DND-41 (cell line): ENCODE results near the gene MYOM3.
"Not testable (repeated sequence)": the region's sequence is repeated elsewhere in the genome, so short reads cannot be mapped to it uniquely, and the experiment has no call there.

ENCODE experiments used
- ATAC-seq: fragments of 200-7000 bp; cut with Tn5 transposase; 3 replicates; pipeline ENCODE4 v1.9.1; 2021; ENCODE audit warnings: low read depth; ENCODE audit not compliant: insufficient read depth
- DNase-seq: peaks from one replicate; pipeline ENCODE4 v3.0.0-alpha.2; 2020
- H2AFZ ChIP-seq: 2 replicates; pipeline ENCODE4 v1.6.0; 2012; ENCODE audit warnings: low read depth, low read length
- H3K27ac ChIP-seq: 2 replicates; pipeline ENCODE4 v1.5.1; 2012; ENCODE audit warnings: low read length, inconsistent platforms
- H3K27me3 ChIP-seq: fragments of 200-600 bp; sonication (generic); 2 replicates; pipeline ENCODE4 v1.6.0; 2012; ENCODE audit warnings: low read length, mild to moderate bottlenecking, inconsistent platforms; ENCODE audit not compliant: insufficient read depth, poor library complexity
- H3K36me3 ChIP-seq: 2 replicates; pipeline ENCODE4 v1.5.1; 2012; ENCODE audit warnings: low read length, inconsistent platforms; ENCODE audit not compliant: insufficient read depth
- H3K4me1 ChIP-seq: 2 replicates; pipeline ENCODE4 v1.5.1; 2012; ENCODE audit warnings: mild to moderate bottlenecking, low read length; ENCODE audit not compliant: insufficient read depth
- H3K4me2 ChIP-seq: 2 replicates; pipeline ENCODE4 v1.6.0; 2012; ENCODE audit warnings: mild to moderate bottlenecking, moderate library complexity, low read length, inconsistent platforms; ENCODE audit not compliant: insufficient read depth
- H3K4me3 ChIP-seq, 2 experiments: fragments of 200-600 bp in 1 of 2; shearing (Covaris generic) in 1 of 2; 2 replicates each; pipeline ENCODE4 v1.5.1; 2012 to 2016; ENCODE audit warnings: inconsistent platforms in 2 of 2, low read length in 2 of 2, mild to moderate bottlenecking in 2 of 2, low read depth in 1 of 2, moderate library complexity in 1 of 2
- H3K79me2 ChIP-seq: 2 replicates; pipeline ENCODE4 v1.6.0; 2012; ENCODE audit warnings: low read length, inconsistent platforms; ENCODE audit not compliant: insufficient read depth
- H3K9ac ChIP-seq: 2 replicates; pipeline ENCODE4 v1.6.0; 2012; ENCODE audit warnings: low read depth, mild to moderate bottlenecking, inconsistent platforms, low read length, moderate library complexity
- H3K9me3 ChIP-seq: 2 replicates; pipeline ENCODE4 v1.5.1; 2012; ENCODE audit warnings: low read length, moderate library complexity, mild to moderate bottlenecking, inconsistent platforms; ENCODE audit not compliant: insufficient read depth, severe bottlenecking
- H4K20me1 ChIP-seq: 2 replicates; pipeline ENCODE4 v1.6.0; 2012; ENCODE audit warnings: low read length; ENCODE audit not compliant: insufficient read depth
- EZH2 ChIP-seq: IDR thresholded peaks from 3 replicates; pipeline ENCODE4 v1.6.1; 2012; ENCODE audit warnings: borderline replicate concordance, low read depth, mild to moderate bottlenecking, moderate library complexity, low read length, inconsistent platforms; ENCODE audit not compliant: severe bottlenecking
- TF ChIP-seq, protein P1 (sequence below): IDR thresholded peaks from 2 replicates; pipeline ENCODE4 v1.5.1; 2012; ENCODE audit warnings: borderline replicate concordance, low read length, moderate library complexity, mild to moderate bottlenecking; ENCODE audit not compliant: poor library complexity, severe bottlenecking; ENCODE audit errors: extremely low read depth

MYOM3 gene

DNA sequence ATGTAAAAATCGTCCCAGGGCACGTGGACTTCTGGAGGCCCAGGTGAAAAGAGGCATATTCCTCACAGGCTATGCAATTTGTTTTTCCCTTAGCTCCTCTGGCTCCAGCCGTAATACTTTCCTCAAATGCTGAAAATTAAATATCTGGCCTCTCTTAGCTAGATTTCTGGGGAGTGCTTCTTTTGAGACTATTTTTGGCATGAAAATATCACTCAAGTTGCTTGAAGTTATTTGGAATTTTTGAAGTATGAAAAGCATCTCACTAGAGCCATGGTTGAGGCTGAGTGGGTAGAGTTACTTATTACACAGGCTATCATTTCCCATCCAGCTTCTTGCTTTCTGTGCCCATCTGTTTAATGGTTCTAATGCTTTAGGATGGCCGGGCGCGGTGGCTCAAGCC, 59.7 kb downstream of the MYOM3 start:
- no peak overlapping the region for H2AFZ ChIP-seq
- no peaks in the 10 kb centered on the region for H3K79me2 ChIP-seq
- no peaks in the 10 kb centered on the region for H4K20me1 ChIP-seq
- H3K9me3 ChIP-seq: no peaks in the 10 kb centered on the region
- ATAC-seq: no peak
- no peaks in the 10 kb centered on the region for H3K36me3 ChIP-seq
- H3K4me3 ChIP-seq: no peak overlapping the region
- no peak for DNase-seq
- no peak for TF ChIP-seq EZH2
- TF ChIP-seq, protein P1, sequence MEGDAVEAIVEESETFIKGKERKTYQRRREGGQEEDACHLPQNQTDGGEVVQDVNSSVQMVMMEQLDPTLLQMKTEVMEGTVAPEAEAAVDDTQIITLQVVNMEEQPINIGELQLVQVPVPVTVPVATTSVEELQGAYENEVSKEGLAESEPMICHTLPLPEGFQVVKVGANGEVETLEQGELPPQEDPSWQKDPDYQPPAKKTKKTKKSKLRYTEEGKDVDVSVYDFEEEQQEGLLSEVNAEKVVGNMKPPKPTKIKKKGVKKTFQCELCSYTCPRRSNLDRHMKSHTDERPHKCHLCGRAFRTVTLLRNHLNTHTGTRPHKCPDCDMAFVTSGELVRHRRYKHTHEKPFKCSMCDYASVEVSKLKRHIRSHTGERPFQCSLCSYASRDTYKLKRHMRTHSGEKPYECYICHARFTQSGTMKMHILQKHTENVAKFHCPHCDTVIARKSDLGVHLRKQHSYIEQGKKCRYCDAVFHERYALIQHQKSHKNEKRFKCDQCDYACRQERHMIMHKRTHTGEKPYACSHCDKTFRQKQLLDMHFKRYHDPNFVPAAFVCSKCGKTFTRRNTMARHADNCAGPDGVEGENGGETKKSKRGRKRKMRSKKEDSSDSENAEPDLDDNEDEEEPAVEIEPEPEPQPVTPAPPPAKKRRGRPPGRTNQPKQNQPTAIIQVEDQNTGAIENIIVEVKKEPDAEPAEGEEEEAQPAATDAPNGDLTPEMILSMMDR: no peak
- H3K27me3 ChIP-seq: peaks cover 4% of the 10 kb centered on the region
- H3K27ac ChIP-seq: no peak overlapping the region
- H3K4me1 ChIP-seq: no peaks in the 10 kb centered on the region
- H3K4me2 ChIP-seq: no peak overlapping the region
- no peak overlapping the region for H3K9ac ChIP-seq

DNA sequence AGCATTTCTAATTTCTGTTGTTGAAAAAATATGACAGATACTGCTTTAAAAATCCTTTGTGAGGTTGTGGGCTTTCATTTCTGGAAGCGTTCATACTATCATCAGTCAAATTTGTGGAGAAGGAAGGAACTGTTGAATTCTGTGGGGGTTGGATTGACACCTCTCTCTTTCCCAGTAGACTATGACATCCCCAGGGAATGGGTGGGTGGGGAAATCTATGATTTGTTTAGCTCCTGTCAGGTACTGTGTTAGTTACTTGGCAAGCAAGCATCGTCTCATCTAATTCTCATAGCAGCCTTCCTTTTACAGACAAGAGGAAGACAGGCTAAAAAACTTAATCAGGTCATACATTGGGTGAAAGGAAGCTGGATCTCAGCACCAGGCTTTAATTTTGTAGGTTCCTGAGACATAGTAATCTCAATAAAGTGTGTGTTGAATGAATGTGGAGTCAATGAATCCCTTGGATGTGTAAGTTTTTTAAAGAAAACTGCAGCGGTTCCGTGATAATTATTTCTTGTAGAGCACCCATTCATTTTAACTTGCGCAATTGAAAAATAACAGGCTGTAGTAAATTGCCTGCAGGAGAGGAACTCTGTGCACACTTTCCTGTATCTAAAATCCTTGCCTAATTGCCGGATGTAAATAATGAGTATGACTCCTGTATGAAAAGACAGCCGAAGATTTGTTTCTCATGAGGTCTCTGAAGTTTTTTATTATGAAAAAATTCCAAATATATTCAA, 60.6 kb downstream of the MYOM3 start:
- Histone ChIP-seq H3K27ac (no peak overlapping the region), H3K9ac (no peak overlapping the region), H2AFZ (no peak overlapping the region), H3K4me3 (no peak overlapping the region), H3K4me1 (no peaks in the 10 kb centered on the region), H3K4me2 (no peak overlapping the region), H3K27me3 (peaks cover 3% of the 10 kb centered on the region), H4K20me1 (no peaks in the 10 kb centered on the region), H3K79me2 (no peaks in the 10 kb centered on the region), H3K36me3 (no peaks in the 10 kb centered on the region), H3K9me3 (no peaks in the 10 kb centered on the region)
- no peak for ATAC-seq
- TF ChIP-seq, protein P1: no peak
- TF ChIP-seq EZH2: no peak
- DNase-seq: no peak

DNA sequence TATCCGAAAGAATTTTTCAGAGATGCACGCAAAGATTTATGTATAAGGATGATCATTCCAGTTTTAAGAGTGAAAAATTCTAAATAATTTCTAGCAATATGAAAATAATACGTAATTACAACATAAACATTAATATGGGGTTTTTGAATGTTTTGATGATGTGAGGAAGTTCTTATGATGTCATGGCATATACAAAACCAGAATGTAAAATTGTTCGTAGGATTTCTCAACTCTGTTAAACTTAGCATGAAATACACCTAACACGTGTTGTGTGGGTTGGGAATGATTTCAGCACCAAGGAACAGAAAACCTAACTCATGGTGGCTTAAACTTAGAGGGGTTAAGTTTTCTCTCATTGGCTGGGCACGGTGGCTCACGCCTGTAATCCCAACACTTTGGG, 62.2 kb downstream of the MYOM3 start:
- ATAC-seq: no peak
- no peak for DNase-seq
- H3K27me3 ChIP-seq: peaks cover 4% of the 10 kb centered on the region
- H3K4me3 ChIP-seq: no peak overlapping the region
- no peak overlapping the region for H3K4me2 ChIP-seq
- H3K27ac ChIP-seq: no peak overlapping the region
- no peaks in the 10 kb centered on the region for H3K9me3 ChIP-seq
- no peaks in the 10 kb centered on the region for H3K79me2 ChIP-seq
- no peak overlapping the region for H3K9ac ChIP-seq
- TF ChIP-seq EZH2: no peak
- TF ChIP-seq, protein P1: no peak
- no peaks in the 10 kb centered on the region for H4K20me1 ChIP-seq
- no peaks in the 10 kb centered on the region for H3K36me3 ChIP-seq
- no peaks in the 10 kb centered on the region for H3K4me1 ChIP-seq
- no peak overlapping the region for H2AFZ ChIP-seq

DNA sequence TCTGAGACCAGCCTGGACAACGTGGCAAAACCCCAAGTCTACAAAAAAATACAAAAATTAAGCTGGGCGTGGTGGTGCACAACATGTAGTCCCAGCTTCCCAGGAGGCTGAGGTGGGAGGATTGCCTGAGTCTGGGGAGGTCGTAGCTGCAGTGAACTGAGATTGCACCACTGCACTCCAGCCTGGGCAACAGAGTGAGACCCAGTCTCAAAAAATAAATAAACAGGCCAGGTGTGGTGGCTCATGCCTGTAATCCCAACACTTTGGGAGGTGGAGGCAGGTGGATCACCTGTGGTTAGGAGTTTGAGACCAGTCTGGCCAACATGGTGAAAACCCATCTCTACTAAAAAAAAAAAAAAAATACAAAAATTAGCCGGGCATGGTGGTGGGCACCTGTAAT, 63.0 kb downstream of the MYOM3 start:
- H3K9me3 ChIP-seq, H3K27me3 ChIP-seq, H3K4me2 ChIP-seq, H2AFZ ChIP-seq, H3K27ac ChIP-seq, H3K4me3 ChIP-seq, H3K4me1 ChIP-seq, H3K36me3 ChIP-seq, DNase-seq, ATAC-seq, H3K79me2 ChIP-seq, H4K20me1 ChIP-seq, H3K9ac ChIP-seq: not testable (repeated sequence)
